ENCODE results near the gene TTLL6. TPM values are rescaled to one million over a fixed set of nuclear protein-coding genes. Genes with fewer than 3 reads are reported as not detected.
"Not testable (repeated sequence)": the region's sequence is repeated elsewhere in the genome, so short reads cannot be mapped to it uniquely, and the experiment has no call there.

Gene TTLL6
- total RNA-seq, 4 donors from 2014 or later = under 0.01 to 1.1 (median 0.29) TPM; not detected in 1

GRCh38 chr17:48809182-48809581 lies 7.8 kb downstream of the TTLL6 start:
- intact Hi-C loops (cut with DNase I) = loop anchor here (10.0 kb wide), 1 partner anchor 226 kb away; no protein-coding TSS in a partner anchor

DNA sequence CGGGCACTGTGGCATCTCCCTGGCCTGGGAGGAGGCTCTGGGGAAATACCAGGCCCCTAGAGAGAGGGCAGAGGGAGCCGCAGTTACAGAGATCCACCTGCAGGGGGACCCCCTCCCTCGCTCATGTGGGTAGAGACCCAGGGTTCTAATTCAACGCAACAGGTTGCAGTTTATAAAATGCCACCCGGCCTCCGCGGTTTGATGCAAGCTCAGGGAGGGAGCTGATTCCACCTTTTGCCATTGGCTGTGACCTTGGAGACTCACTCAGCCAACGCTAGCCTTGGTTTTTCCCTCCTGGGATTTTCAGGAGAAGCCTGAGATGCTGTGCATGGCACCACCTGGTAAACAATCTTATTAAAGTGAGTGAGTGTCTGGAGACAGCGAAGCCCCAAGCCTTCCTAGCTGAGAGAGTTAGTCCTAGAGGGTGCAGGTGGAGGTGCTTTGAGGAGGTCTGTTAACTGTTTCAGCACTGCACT lies 12.1 kb downstream of the TTLL6 start:
- no peak for TF ChIP-seq POLR2A (IDR thresholded peaks at IDR 0.05; ENCODE audit: low read depth)
- peak in 1 of 2 donors; percentile 4 for TF ChIP-seq POLR2AphosphoS5 (IDR thresholded peaks at IDR 0.05)
- TF ChIP-seq, protein P1, sequence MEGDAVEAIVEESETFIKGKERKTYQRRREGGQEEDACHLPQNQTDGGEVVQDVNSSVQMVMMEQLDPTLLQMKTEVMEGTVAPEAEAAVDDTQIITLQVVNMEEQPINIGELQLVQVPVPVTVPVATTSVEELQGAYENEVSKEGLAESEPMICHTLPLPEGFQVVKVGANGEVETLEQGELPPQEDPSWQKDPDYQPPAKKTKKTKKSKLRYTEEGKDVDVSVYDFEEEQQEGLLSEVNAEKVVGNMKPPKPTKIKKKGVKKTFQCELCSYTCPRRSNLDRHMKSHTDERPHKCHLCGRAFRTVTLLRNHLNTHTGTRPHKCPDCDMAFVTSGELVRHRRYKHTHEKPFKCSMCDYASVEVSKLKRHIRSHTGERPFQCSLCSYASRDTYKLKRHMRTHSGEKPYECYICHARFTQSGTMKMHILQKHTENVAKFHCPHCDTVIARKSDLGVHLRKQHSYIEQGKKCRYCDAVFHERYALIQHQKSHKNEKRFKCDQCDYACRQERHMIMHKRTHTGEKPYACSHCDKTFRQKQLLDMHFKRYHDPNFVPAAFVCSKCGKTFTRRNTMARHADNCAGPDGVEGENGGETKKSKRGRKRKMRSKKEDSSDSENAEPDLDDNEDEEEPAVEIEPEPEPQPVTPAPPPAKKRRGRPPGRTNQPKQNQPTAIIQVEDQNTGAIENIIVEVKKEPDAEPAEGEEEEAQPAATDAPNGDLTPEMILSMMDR (IDR thresholded peaks at IDR 0.05) = peak; percentile 90 to 96 (median 95)
- WGBS = 7% methylated on average over 9 of the region's 9 CpGs
- intact Hi-C loops (cut with DNase I) = loop anchor here (2.0 to 10.0 kb wide), 2 partner anchors 74 to 230 kb away; no protein-coding TSS in a partner anchor

More at GRCh38 chr17:48809182-48809581, 7.8 kb downstream of the TTLL6 start:
- 64% methylated on average over 4 of the region's 4 CpGs for WGBS
- Histone ChIP-seq H3K4me3 (no peak overlapping the region), H3K36me3 (no peaks in the 10 kb centered on the region), H3K27ac (replicated peaks in 1 of 4) (no peak overlapping the region), H3K4me1 (peaks cover 3 to 9% (median 6%) of the 10 kb centered on the region in 4 donors), H3K27me3 (peaks cover 0 to 6% (median 2%) of the 10 kb centered on the region in 4 donors), H3K9me3 (no peaks in the 10 kb centered on the region)
- DNase-seq (ENCODE audit: extremely low spot score) = no peak
- TF ChIP-seq, protein P1 (IDR thresholded peaks at IDR 0.05) = no peak
- TF ChIP-seq POLR2AphosphoS5 (IDR thresholded peaks at IDR 0.05) (no peak), POLR2A (IDR thresholded peaks at IDR 0.05; ENCODE audit: low read depth) (no peak), EP300 (IDR thresholded peaks at IDR 0.05) (no peak)

DNA sequence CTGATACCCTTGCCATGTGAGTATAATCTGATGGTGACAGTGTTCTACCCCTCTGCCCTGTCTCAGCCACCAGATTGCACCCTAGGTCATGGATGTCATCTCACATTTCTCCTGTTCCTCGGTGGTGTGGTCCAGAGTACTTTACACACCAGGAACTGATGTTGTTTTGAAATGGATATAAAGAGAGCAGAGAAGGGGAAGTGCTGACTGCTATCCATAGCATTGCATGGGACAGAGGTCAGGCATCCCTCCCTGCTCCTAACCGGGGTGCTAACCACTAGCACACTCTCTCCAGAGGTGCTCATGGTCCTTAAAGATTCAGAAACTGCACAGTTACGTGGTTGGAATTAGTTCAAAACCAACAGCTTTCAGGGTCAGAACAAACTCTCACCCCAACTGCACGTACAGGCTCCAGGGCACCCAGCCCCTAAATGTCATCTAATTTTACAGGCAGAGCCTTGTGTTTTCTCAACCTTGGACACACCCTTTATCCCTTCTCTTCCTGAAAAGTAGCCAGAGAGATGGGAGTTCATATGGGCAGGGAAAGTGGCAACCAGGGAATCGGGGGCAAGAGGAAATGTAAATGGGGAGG lies 16.3 kb downstream of the TTLL6 start:
- 64% methylated on average over 4 of the region's 5 CpGs for WGBS
- intact Hi-C loops (cut with DNase I) = loop anchor here (10.0 kb wide), 1 partner anchor 234 kb away; no protein-coding TSS in a partner anchor

More for the DNA sequence above, 12.1 kb downstream of the TTLL6 start:
- H3K27ac ChIP-seq (replicated peaks in 1 of 4) = no peak overlapping the region
- DNase-seq (ENCODE audit: extremely low spot score) = no peak
- no peaks in the 10 kb centered on the region for H3K9me3 ChIP-seq
- no peak overlapping the region for H3K4me3 ChIP-seq
- peaks cover 3 to 29% (median 24%) of the 10 kb centered on the region in 4 donors for H3K4me1 ChIP-seq
- no peaks in the 10 kb centered on the region for H3K36me3 ChIP-seq
- H3K27me3 ChIP-seq = peaks cover 0 to 4% (median 0%) of the 10 kb centered on the region in 4 donors

DNA sequence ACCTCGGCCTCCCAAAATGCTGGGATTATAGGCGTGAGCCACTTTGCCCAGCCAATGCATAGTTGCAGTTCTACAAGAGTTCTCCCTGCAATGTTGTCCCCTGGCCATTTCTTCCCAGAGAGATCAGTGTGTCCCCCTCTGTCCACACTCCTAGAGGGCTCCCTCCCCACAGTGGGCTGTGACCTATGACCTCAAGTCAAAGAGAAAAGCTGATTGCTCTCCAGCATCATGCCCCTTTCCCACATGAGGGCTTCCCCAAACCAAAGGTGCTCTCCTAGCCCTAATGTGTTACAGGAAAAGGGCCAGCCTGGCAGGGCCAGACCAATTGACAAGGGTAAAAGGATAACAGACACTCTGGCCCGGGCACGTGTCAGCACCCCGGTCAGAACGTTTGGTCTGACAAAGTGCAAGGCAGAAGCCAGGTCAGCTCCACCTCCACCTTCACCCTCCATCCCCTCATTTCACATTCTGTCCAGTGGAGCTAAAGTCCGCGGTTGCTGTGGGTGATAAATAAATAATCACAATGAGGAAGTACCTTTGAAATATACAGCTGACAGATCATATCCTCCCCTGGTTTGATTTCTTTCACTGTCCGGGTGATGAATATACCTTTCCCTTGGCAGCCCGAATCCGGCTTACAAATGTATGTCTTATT lies 17.8 kb downstream of the TTLL6 start:
- H3K27ac ChIP-seq (replicated peaks in 1 of 4) = no peak overlapping the region
- no peaks in the 10 kb centered on the region for H3K36me3 ChIP-seq
- H3K27me3 ChIP-seq = no peaks in the 10 kb centered on the region
- H3K9me3 ChIP-seq = no peaks in the 10 kb centered on the region
- WGBS = 57% methylated on average over 11 of the region's 11 CpGs
- TF ChIP-seq, protein P1 (IDR thresholded peaks at IDR 0.05) = no peak
- TF ChIP-seq POLR2A (IDR thresholded peaks at IDR 0.05; ENCODE audit: low read depth) = no peak
- no peak for TF ChIP-seq POLR2AphosphoS5 (IDR thresholded peaks at IDR 0.05)
- no peak for TF ChIP-seq EP300 (IDR thresholded peaks at IDR 0.05)
- intact Hi-C loops (cut with DNase I) = no loop called here
- no peak overlapping the region for H3K4me3 ChIP-seq
- no peak for DNase-seq (ENCODE audit: extremely low spot score)
- H3K4me1 ChIP-seq = peaks cover 0 to 32% (median 21%) of the 10 kb centered on the region in 4 donors

More for the DNA sequence above, 16.3 kb downstream of the TTLL6 start:
- Histone ChIP-seq H3K27me3 (no peaks in the 10 kb centered on the region), H3K36me3 (no peaks in the 10 kb centered on the region), H3K27ac (replicated peaks in 1 of 4) (no peak overlapping the region), H3K4me3 (no peak overlapping the region), H3K9me3 (no peaks in the 10 kb centered on the region), H3K4me1 (peaks cover 3 to 34% (median 26%) of the 10 kb centered on the region in 4 donors)
- TF ChIP-seq POLR2A (IDR thresholded peaks at IDR 0.05; ENCODE audit: low read depth) (no peak), POLR2AphosphoS5 (IDR thresholded peaks at IDR 0.05) (no peak), EP300 (IDR thresholded peaks at IDR 0.05) (no peak)
- TF ChIP-seq, protein P1 (IDR thresholded peaks at IDR 0.05) = no peak
- no peak for DNase-seq (ENCODE audit: extremely low spot score)

- Histone ChIP-seq H3K4me1 (peaks cover 0 to 15% (median 6%) of the 10 kb centered on the region in 4 donors), H3K27me3 (peaks cover 0 to 13% (median 0%) of the 10 kb centered on the region in 4 donors)
- DNase-seq (ENCODE audit: extremely low spot score); H3K9me3 ChIP-seq; H3K27ac ChIP-seq (replicated peaks in 1 of 4); H3K4me3 ChIP-seq; H3K36me3 ChIP-seq; intact Hi-C loops (cut with DNase I): not testable (repeated sequence)
- WGBS = 77% methylated on average over 6 of the region's 6 CpGs
Observed at GRCh38 chr17:48796163-48796522, 20.9 kb downstream of the TTLL6 start.

Data from esophagus muscularis mucosa (tissue), 4 donors.